ENCODE results near the gene PLAGL2.

- TF ChIP-seq CTCF (IDR thresholded peaks at IDR 0.05): no peak
- no peak for TF ChIP-seq POLR2A (IDR thresholded peaks at IDR 0.05)
Measured at GRCh38 chr20:32249030-32249738, 41.6 kb upstream of the PLAGL2 start.

All from uterus (tissue), 2 donors.